ENCODE results near the gene CPEB4.

GRCh38 chr5:173886150-173886549 is 2.0 kb upstream of the CPEB4 start:
- no peak for TF ChIP-seq CTCF (IDR thresholded peaks at IDR 0.05)
- no peak for TF ChIP-seq EZH2 (IDR thresholded peaks at IDR 0.05; ENCODE audit: borderline replicate concordance, insufficient read depth, low read depth, low read length, poor library complexity, severe bottlenecking)

Measured in B cell (primary cell).